Activated CD8-positive, alpha-beta T cell treated with anti-CD3 and anti-CD28 coated beads for 36 hours (primary cell): ENCODE results near the gene DNAJB4. TPM values are rescaled to one million over a fixed set of nuclear protein-coding genes. Genes with fewer than 3 reads are reported as not detected.
"Not testable (repeated sequence)": the region's sequence is repeated elsewhere in the genome, so short reads cannot be mapped to it uniquely, and the experiment has no call there.

Experiments
- ATAC-seq: fragments of 200-7000 bp; cut with Tn5 transposase; one replicate; pipeline ENCODE4 v1.10.0; 2021; ENCODE audit warnings: mild to moderate bottlenecking, moderate library complexity
- CTCF ChIA-PET: fragments of 350-600 bp; sonication (Branson Sonifier 250); formaldehyde crosslinking; loops from one replicate; lab custom pipeline; 2021; ENCODE audit warnings: antibody characterized with exemption; lab: Charles Lee
- POLR2A ChIA-PET: fragments of 350-600 bp; sonication (Branson Sonifier 250); formaldehyde crosslinking; loops from one replicate; lab custom pipeline; 2021; ENCODE audit warnings: antibody characterized with exemption; lab: Charles Lee
- DNase-seq: peaks from one replicate; pipeline ENCODE4 v3.0.0-alpha.2; 2020
- H3K27ac Mint-ChIP-seq: one replicate; pipeline ENCODE4 v1.8.0; 2021; ENCODE audit warnings: mild to moderate bottlenecking, mixed read lengths
- H3K27me3 Mint-ChIP-seq: one replicate; pipeline ENCODE4 v1.8.0; 2021; ENCODE audit warnings: mixed read lengths
- H3K36me3 Mint-ChIP-seq: one replicate; pipeline ENCODE4 v1.8.0; 2021; ENCODE audit warnings: low read depth, mixed read lengths
- H3K4me1 Mint-ChIP-seq: one replicate; pipeline ENCODE4 v1.8.0; 2021; ENCODE audit warnings: low read depth, mixed read lengths
- H3K4me3 Mint-ChIP-seq: one replicate; pipeline ENCODE4 v1.8.0; 2021; ENCODE audit warnings: mild to moderate bottlenecking, moderate library complexity, mixed read lengths
- H3K9me3 Mint-ChIP-seq: one replicate; pipeline ENCODE4 v1.8.0; 2021; ENCODE audit warnings: mixed read lengths
- intact Hi-C: fragments of 100-400 bp; cut with micrococcal nuclease; formaldehyde crosslinking; loops from one replicate; pipeline ENCODE4 v1.10.0; 2022
- total RNA-seq, 2 experiments: library from RNA; stranded (reverse); gene quantifications; one replicate each; pipeline ENCODE4 v1.2.3, GENCODE V29; 2021
- TF ChIP-seq, protein P1 (sequence below): fragments of 200-600 bp; IDR thresholded peaks from one replicate; pipeline ENCODE4 v1.8.0; 2022; ENCODE audit warnings: antibody characterized with exemption, mild to moderate bottlenecking

The DNAJB4 gene
- total RNA-seq, 2 experiments from 2014 or later: 9.7 to 12.0 TPM

DNA sequence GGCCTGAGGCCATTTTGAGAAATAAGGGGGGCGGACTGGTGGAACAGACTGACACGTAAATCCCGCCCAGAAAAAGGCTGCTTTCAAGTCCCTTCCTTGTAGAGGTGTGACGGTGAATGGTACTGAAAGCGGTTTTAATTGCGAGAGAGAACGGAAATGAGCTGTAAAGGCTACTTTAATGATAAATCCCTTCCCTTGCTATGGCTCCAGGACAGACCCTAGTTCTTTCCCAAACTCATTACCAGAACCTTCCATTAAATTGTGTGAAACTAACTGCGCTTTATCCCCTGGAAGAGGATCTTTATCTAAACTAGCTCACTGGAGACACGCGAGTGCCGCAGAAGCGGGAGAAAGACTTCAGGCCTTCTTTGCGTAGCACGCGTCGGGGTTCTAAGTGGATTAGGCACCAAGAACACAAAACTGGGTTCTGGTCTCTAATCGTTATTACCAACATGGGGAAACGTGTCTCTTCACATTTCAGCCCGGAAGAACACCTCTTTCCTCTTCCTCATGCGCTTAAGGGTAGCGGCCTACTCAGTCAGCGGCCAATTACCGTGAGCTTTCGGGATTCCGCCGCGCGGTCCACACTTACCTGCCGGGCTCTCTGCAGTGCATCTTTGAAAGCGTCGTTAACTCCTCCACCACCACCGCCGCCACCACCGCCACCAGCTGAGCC, 26.3 kb upstream of the DNAJB4 start:
- DNase-seq (peak; percentile 90), ATAC-seq (peak; percentile 69)
- TF ChIP-seq, protein P1, sequence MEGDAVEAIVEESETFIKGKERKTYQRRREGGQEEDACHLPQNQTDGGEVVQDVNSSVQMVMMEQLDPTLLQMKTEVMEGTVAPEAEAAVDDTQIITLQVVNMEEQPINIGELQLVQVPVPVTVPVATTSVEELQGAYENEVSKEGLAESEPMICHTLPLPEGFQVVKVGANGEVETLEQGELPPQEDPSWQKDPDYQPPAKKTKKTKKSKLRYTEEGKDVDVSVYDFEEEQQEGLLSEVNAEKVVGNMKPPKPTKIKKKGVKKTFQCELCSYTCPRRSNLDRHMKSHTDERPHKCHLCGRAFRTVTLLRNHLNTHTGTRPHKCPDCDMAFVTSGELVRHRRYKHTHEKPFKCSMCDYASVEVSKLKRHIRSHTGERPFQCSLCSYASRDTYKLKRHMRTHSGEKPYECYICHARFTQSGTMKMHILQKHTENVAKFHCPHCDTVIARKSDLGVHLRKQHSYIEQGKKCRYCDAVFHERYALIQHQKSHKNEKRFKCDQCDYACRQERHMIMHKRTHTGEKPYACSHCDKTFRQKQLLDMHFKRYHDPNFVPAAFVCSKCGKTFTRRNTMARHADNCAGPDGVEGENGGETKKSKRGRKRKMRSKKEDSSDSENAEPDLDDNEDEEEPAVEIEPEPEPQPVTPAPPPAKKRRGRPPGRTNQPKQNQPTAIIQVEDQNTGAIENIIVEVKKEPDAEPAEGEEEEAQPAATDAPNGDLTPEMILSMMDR: no peak
- Mint-ChIP-seq H3K4me3 (no peak overlapping the region), H3K9me3 (no peaks in the 10 kb centered on the region), H3K27me3 (no peaks in the 10 kb centered on the region), H3K36me3 (peaks cover 36% of the 10 kb centered on the region), H3K27ac (no peak overlapping the region), H3K4me1 (peaks cover 38% of the 10 kb centered on the region)
- ChIA-PET CTCF (interaction anchor here (0.7 to 1.7 kb wide), 8 partner anchors 10 to 299 kb away, joined by 3 to 12 read pairs (median 4); partner anchors contain the start of genes DNAJB4 and MIGA1), POLR2A (interaction anchor here (0.7 to 7.1 kb wide), 31 partner anchors 9 to 296 kb away, joined by 3 to 203 read pairs (median 4); partner anchors contain the start of genes DNAJB4, GIPC2, MIGA1 and USP33)
- intact Hi-C loops: no loop called here

DNA sequence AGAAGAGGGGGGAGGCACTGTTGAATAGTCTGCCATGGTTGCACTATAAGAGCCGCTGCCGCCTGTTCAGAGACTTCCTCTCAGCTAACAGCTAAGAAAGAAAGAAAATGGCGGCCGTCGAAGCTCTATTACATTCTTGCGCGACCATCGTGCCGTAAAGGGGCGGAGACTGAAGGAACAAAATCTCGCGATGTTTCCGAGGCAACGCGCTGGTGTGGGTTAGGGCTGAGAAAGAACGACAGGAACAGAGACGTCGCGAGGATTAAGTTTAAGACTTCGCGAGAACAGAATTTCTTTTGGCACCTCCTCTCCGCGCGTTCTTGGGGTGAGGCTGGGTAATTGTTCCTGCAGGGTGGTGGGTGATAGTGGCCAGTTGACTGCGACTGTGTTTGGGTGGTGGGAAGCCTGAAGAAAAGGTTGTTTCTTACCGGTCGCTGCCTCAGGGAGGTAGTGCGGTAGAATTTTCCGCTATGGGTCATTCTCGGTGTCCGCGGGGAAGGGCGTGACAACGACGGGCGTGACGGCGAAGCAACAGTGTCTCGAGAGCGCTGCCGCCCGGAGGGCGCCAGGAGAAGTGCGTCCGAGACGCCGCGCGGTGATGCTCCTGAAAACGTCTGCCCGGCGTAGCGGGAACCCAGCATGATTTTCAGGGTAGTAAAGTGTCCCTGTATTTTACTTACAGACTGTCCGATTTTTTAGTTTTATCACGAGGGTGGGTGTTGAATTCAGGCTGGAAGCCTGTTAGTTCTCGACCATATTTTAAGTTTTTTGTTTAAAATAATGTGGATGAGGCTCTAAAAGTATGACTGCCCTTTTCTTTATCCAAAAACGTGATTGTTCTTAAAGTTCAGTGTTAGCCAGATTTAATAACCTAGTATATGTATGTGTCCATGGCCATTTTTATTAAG, 25.5 kb upstream of the DNAJB4 start, which contains the start of gene FUBP1:
TSS of gene FUBP1 (minus strand) at position 104 of the 908 bp plus-strand sequence. CDS start at position 36, 68 bp downstream.
- Mint-ChIP-seq H3K27ac (no peak within 1 kb of the TSS), H3K27me3 (no peaks in the 10 kb centered on the region), H3K36me3 (peaks cover 34% of the 10 kb centered on the region), H3K4me1 (peaks cover 38% of the 10 kb centered on the region), H3K4me3 (no peak within 1 kb of the TSS), H3K9me3 (no peaks in the 10 kb centered on the region)
- peak; percentile 76 for ATAC-seq
- POLR2A ChIA-PET: interaction anchor here (0.7 to 7.1 kb wide), 29 partner anchors 8 to 297 kb away, joined by 3 to 203 read pairs (median 5); partner anchors contain the start of genes DNAJB4, GIPC2, MIGA1 and USP33
- peak; percentile 97 for DNase-seq
- CTCF ChIA-PET: interaction anchor here (0.9 to 3.3 kb wide), 8 partner anchors 10 to 300 kb away, joined by 3 to 17 read pairs (median 4); partner anchors contain the start of genes DNAJB4 and MIGA1
- intact Hi-C loops: loop anchor here (1.0 kb wide), 1 partner anchor 25 kb away; the partner anchor contains the start of gene DNAJB4
- TF ChIP-seq, protein P1: peak; percentile 74

DNA sequence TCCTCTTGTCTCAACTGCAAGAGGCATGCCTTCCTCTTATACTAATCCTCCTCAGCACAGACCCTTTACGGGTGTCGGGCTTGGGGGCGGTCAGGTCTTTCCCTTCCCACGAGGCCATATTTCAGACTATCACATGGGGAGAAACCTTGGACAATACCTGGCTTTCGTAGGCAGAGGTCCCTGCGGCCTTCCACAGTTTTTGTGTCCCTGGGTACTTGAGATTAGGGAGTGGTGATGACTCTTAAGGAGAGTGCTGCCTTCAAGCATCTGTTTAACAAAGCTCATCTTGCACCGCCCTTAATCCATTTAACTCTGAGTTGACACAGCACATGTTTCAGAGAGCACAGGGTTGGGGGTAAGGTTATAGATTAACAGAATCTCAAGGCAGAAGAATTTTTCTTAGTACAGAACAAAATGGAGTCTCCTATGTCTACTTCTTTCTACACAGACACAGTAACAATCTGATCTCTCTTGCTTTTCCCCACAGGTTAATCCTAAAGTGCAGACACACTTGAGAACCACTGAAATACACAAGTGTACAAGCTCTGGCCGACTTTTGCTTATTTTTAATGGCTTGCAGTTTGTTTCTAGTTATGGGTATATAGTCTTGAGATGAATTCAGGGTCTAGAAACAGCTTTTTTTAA, 21.3 kb upstream of the DNAJB4 start:
- ChIA-PET POLR2A (interaction anchor here (0.6 to 6.6 kb wide), 2 partner anchors 17 to 21 kb away, joined by 3 to 203 read pairs; partner anchors contain the start of gene DNAJB4), CTCF (interaction anchor here (1.1 kb wide), 1 partner anchor 22 kb away, joined by 4 read pairs; no protein-coding TSS in a partner anchor)
- peak overlapping the region; percentile 36 for H3K27ac Mint-ChIP-seq
- not testable (repeated sequence) for H3K9me3 Mint-ChIP-seq, H3K4me3 Mint-ChIP-seq, DNase-seq, ATAC-seq, H3K27me3 Mint-ChIP-seq
- peaks cover 37% of the 10 kb centered on the region for H3K36me3 Mint-ChIP-seq
- H3K4me1 Mint-ChIP-seq: peaks cover 55% of the 10 kb centered on the region
- intact Hi-C loops: loop anchor here (5.0 kb wide), 1 partner anchor 129 kb away; no protein-coding TSS in a partner anchor

DNA sequence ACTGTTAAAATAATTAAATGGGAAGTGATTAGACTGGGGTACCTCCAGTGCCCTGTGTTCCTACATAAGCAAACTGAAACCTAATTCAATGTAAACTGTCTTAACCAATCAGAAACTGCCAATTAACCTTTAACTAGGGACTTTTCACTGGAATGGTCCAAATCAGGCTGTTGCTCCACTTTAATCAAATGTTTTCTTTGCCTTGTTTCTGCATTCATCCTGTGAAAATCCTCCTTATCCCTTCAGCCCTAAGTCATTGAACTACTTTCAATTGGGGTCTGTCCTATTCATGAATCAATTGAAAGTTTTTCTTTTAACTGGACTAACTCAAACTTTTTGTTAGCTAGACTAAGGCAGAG, 20.8 kb upstream of the DNAJB4 start:
- Mint-ChIP-seq H3K27me3 (no peaks in the 10 kb centered on the region), H3K4me1 (peaks cover 55% of the 10 kb centered on the region), H3K4me3 (no peak overlapping the region), H3K9me3 (no peaks in the 10 kb centered on the region), H3K36me3 (peaks cover 40% of the 10 kb centered on the region), H3K27ac (peak overlapping the region; percentile 66)
- POLR2A ChIA-PET: interaction anchor here (0.6 kb wide), 1 partner anchor 17 kb away, joined by 3 read pairs; no protein-coding TSS in a partner anchor
- TF ChIP-seq, protein P1: no peak
- intact Hi-C loops: loop anchor here (5.0 kb wide), 1 partner anchor 128 kb away; no protein-coding TSS in a partner anchor
- CTCF ChIA-PET: interaction anchor here (1.1 kb wide), 1 partner anchor 22 kb away, joined by 4 read pairs; no protein-coding TSS in a partner anchor
- DNase-seq (no peak), ATAC-seq (no peak)
